DOHH2 (cell line): ENCODE results near the gene FFAR3.
A peak's percentile ranks its signal among the peaks of the same experiment; 100 is the strongest.

Experiments used
- H3F3A ChIP-seq: fragments of 200-600 bp; sonication (generic), shearing (Covaris generic); 2 replicates; pipeline ENCODE4 v1.6.0; 2016; ENCODE audit warnings: antibody characterized with exemption, mild to moderate bottlenecking; ENCODE audit not compliant: control insufficient read depth, insufficient read depth
- H3K27ac ChIP-seq: fragments of 200-600 bp; sonication (generic); 2 replicates; pipeline ENCODE4 v1.5.1; 2014; ENCODE audit warnings: low read depth, mild to moderate bottlenecking, low read length, moderate library complexity
- H3K27me3 ChIP-seq: fragments of 200-600 bp; sonication (generic); 2 replicates; pipeline ENCODE4 v1.6.1; 2014; ENCODE audit warnings: mild to moderate bottlenecking, low read length, mixed read lengths; ENCODE audit not compliant: control insufficient read depth
- H3K36me3 ChIP-seq: fragments of 200-600 bp; sonication (generic); 2 replicates; pipeline ENCODE4 v1.6.1; 2014; ENCODE audit warnings: mild to moderate bottlenecking, low read length, moderate library complexity, mixed read lengths; ENCODE audit not compliant: control insufficient read depth
- H3K4me1 ChIP-seq: fragments of 200-600 bp; sonication (generic); 2 replicates; pipeline ENCODE4 v1.6.1; 2014; ENCODE audit warnings: mild to moderate bottlenecking, low read length, mixed read lengths; ENCODE audit not compliant: control insufficient read depth
- H3K4me2 ChIP-seq: fragments of 200-600 bp; sonication (generic); 2 replicates; pipeline ENCODE4 v1.6.0; 2014; ENCODE audit warnings: mild to moderate bottlenecking, low read length, moderate library complexity
- H3K4me3 ChIP-seq: fragments of 200-600 bp; sonication (generic); 2 replicates; pipeline ENCODE4 v1.5.1; 2014; ENCODE audit warnings: mild to moderate bottlenecking, low read length, mixed read lengths
- H3K79me2 ChIP-seq: fragments of 200-600 bp; sonication (generic); 2 replicates; pipeline ENCODE4 v1.6.1; 2014; ENCODE audit warnings: mild to moderate bottlenecking, low read length, mixed read lengths; ENCODE audit not compliant: control insufficient read depth
- H3K9me2 ChIP-seq: fragments of 200-600 bp; sonication (generic); replicated peaks from 2 replicates; pipeline ENCODE4 v1.6.1; 2014; ENCODE audit warnings: mild to moderate bottlenecking, low read length, mixed read lengths; ENCODE audit not compliant: control insufficient read depth
- H3K9me3 ChIP-seq: fragments of 200-600 bp; sonication (generic); 2 replicates; pipeline ENCODE4 v1.6.1; 2014; ENCODE audit warnings: antibody characterized with exemption, low read length, mixed read lengths; ENCODE audit not compliant: control insufficient read depth, insufficient read depth
- H4K20me1 ChIP-seq: fragments of 200-600 bp; sonication (generic); 2 replicates; pipeline ENCODE4 v1.6.0; 2014; ENCODE audit warnings: low read depth, mild to moderate bottlenecking, antibody characterized with exemption, low read length, moderate library complexity; ENCODE audit not compliant: control insufficient read depth, insufficient read depth
- CTCF ChIP-seq: fragments of 200-600 bp; sonication (generic); IDR thresholded peaks from one replicate; pipeline ENCODE4 v1.5.1; 2014; ENCODE audit warnings: antibody characterized with exemption, mild to moderate bottlenecking, low read depth, low read length; ENCODE audit not compliant: poor library complexity, severe bottlenecking
- EZH2phosphoT487 ChIP-seq: fragments of 200-600 bp; sonication (generic); IDR thresholded peaks from 2 replicates; pipeline ENCODE4 v1.6.1; 2017; ENCODE audit warnings: borderline replicate concordance, mild to moderate bottlenecking, antibody characterized with exemption, low read length, moderate library complexity, mixed read lengths

The FFAR3 gene

GRCh38 chr19:35345671-35346111 lies 12.6 kb upstream of the FFAR3 start:
- no peaks in the 10 kb centered on the region for H3K9me3 ChIP-seq
- TF ChIP-seq EZH2phosphoT487 = no peak
- peaks cover 76% of the 10 kb centered on the region for H3F3A ChIP-seq
- H3K9me2 ChIP-seq = no peaks in the 10 kb centered on the region
- H3K27me3 ChIP-seq = no peaks in the 10 kb centered on the region
- H4K20me1 ChIP-seq = peaks cover 35% of the 10 kb centered on the region
- peak overlapping the region; percentile 59 for H3K4me2 ChIP-seq
- H3K36me3 ChIP-seq = peaks cover 76% of the 10 kb centered on the region
- H3K79me2 ChIP-seq = peaks cover 5% of the 10 kb centered on the region
- H3K4me3 ChIP-seq = peak overlapping the region; percentile 49
- H3K27ac ChIP-seq = peak overlapping the region; percentile 92
- peaks cover 100% of the 10 kb centered on the region for H3K4me1 ChIP-seq

GRCh38 chr19:35346193-35347052 lies 11.8 kb upstream of the FFAR3 start:
- peak overlapping the region; percentile 59 for H3K4me2 ChIP-seq
- peak overlapping the region; percentile 92 for H3K27ac ChIP-seq

GRCh38 chr19:35347171-35347929 lies 10.9 kb upstream of the FFAR3 start, which contains the start of gene FFAR1:
Gene FFAR1, plus strand, starts transcription at chr19:35347902. Its CDS starts 3,650 bp downstream, at chr19:35351552.
- Histone ChIP-seq H3K79me2 (no peaks in the 10 kb centered on the region), H3K4me2 (peak within 1 kb of the TSS; percentile 59), H3K36me3 (peaks cover 60% of the 10 kb centered on the region), H3K9me2 (no peaks in the 10 kb centered on the region), H3K27ac (peak within 1 kb of the TSS; percentile 92), H3F3A (peaks cover 65% of the 10 kb centered on the region), H3K4me3 (peak within 1 kb of the TSS; percentile 49), H3K27me3 (no peaks in the 10 kb centered on the region), H4K20me1 (peaks cover 23% of the 10 kb centered on the region), H3K9me3 (no peaks in the 10 kb centered on the region), H3K4me1 (peaks cover 100% of the 10 kb centered on the region)
- no peak for TF ChIP-seq CTCF
- TF ChIP-seq EZH2phosphoT487 = no peak

More at GRCh38 chr19:35346193-35347052, 11.8 kb upstream of the FFAR3 start:
- H3K9me2 ChIP-seq = no peaks in the 10 kb centered on the region
- peaks cover 27% of the 10 kb centered on the region for H4K20me1 ChIP-seq
- peaks cover 69% of the 10 kb centered on the region for H3K36me3 ChIP-seq
- peaks cover 3% of the 10 kb centered on the region; the same call in 1 of the 2 replicates for H3K79me2 ChIP-seq
- H3K4me1 ChIP-seq = peaks cover 100% of the 10 kb centered on the region
- no peaks in the 10 kb centered on the region for H3K27me3 ChIP-seq
- H3F3A ChIP-seq = peaks cover 69% of the 10 kb centered on the region
- peak overlapping the region; percentile 49 for H3K4me3 ChIP-seq
- TF ChIP-seq EZH2phosphoT487 (no peak), CTCF (no peak)
- H3K9me3 ChIP-seq = no peaks in the 10 kb centered on the region
